CD1c-positive myeloid dendritic cell (primary cell): ENCODE results near the gene SNRPA1.

Source experiments
- DNase-seq: peaks from one replicate; pipeline ENCODE4 v3.0.0-alpha.2; 2016; ENCODE audit errors: extremely low spot score

SNRPA1 gene

GRCh38 chr15:101318839-101319238, 23.8 kb upstream of the SNRPA1 start:
- no peak for DNase-seq

- no peak for DNase-seq
Observed at GRCh38 chr15:101318147-101318819, 23.2 kb upstream of the SNRPA1 start.

- DNase-seq, result no peak
Observed at GRCh38 chr15:101317336-101317872, 22.4 kb upstream of the SNRPA1 start.

- DNase-seq, result no peak
Observed at GRCh38 chr15:101316529-101316928, 21.5 kb upstream of the SNRPA1 start.

GRCh38 chr15:101315736-101316135, 20.7 kb upstream of the SNRPA1 start:
- DNase-seq, result no peak

GRCh38 chr15:101314336-101315125, 19.5 kb upstream of the SNRPA1 start:
- no peak for DNase-seq

GRCh38 chr15:101313041-101313761, 18.2 kb upstream of the SNRPA1 start:
- DNase-seq, result no peak

GRCh38 chr15:101310508-101310907, 15.5 kb upstream of the SNRPA1 start:
- no peak for DNase-seq

- no peak for DNase-seq
Observed at GRCh38 chr15:101310161-101310480, 15.1 kb upstream of the SNRPA1 start.

- DNase-seq, result no peak
Observed at GRCh38 chr15:101309436-101310160, 14.6 kb upstream of the SNRPA1 start.

- no peak for DNase-seq
Observed at GRCh38 chr15:101308604-101309435, 13.8 kb upstream of the SNRPA1 start.

- DNase-seq, result no peak
Observed at GRCh38 chr15:101307897-101308603, 13.0 kb upstream of the SNRPA1 start.

- DNase-seq, result no peak
Observed at GRCh38 chr15:101307048-101307896, 12.2 kb upstream of the SNRPA1 start.

GRCh38 chr15:101306341-101307047, 11.4 kb upstream of the SNRPA1 start:
- no peak for DNase-seq

GRCh38 chr15:101305820-101306255, 10.8 kb upstream of the SNRPA1 start:
- DNase-seq, result no peak

- no peak for DNase-seq
Observed at GRCh38 chr15:101303408-101303807, 8.4 kb upstream of the SNRPA1 start.

- no peak for DNase-seq
Observed at GRCh38 chr15:101296418-101297405, 1.7 kb upstream of the SNRPA1 start.
